Activated CD8-positive, alpha-beta memory T cell treated with anti-CD3 and anti-CD28 coated beads for 4 hours (primary cell): ENCODE results near the gene TMEM82.

Experiments used
- DNase-seq, 2 donors: peaks; one replicate each; pipeline ENCODE4 v3.0.0-alpha.2; 2020; ENCODE audit warnings: low read depth in 2 of 2

Gene TMEM82

DNA sequence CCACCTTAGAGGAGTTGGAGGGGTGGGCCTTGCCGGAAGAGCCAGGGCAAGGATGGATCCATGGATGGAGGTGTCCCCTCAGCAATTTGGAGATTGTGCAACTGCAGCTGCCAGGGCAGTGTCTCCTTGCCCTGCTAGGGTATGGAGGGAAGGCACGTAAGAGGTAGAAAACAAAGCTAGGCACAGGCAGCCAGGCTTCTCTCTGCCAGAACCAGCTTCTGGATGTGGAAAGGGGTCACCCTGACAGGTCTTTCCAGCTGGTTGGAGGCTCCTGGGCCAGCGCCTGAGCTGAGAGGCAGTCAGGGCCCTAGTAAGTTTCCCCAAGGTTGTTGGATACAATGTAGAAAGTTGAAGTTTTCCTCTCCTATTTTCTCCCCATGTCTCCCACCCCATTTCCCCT is 21.4 kb upstream of the TMEM82 start:
- no peak for DNase-seq

- DNase-seq: no peak
These were observed 19.9 kb upstream of the TMEM82 start for GRCh38 chr1:15722411-15722810.

- DNase-seq: no peak
These were observed 19.3 kb upstream of the TMEM82 start for GRCh38 chr1:15722836-15723532.

DNA sequence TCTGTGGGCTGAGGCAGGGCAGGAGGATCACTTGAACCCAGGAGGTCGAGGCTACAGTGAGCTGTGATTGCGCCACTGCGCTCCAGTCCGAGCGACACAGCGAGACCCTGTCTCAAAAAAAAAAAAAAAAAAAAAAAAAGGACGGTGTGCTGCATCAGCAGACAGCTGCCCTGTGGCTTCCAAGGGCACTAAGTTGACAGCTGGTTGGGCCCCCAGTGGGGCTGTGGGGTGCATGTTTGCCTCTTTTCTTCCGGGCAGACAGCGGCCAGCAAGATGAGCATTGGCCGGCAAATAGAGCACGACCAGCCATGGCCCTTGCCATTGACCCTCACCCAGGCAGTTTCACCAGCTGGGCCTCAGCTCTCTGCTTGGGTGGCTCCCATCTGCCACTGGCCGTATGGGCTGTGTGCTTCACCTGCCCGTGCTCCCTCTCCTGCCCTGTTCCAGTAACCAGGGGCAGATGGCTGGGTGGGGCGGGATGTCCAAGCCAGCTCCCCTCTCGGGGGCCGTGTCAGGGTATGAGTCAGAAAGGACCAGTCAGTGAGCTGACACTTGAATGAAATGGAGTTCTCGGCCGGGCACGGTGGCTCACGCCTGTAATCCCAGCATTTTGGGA is 18.6 kb upstream of the TMEM82 start:
- DNase-seq: no peak

DNA sequence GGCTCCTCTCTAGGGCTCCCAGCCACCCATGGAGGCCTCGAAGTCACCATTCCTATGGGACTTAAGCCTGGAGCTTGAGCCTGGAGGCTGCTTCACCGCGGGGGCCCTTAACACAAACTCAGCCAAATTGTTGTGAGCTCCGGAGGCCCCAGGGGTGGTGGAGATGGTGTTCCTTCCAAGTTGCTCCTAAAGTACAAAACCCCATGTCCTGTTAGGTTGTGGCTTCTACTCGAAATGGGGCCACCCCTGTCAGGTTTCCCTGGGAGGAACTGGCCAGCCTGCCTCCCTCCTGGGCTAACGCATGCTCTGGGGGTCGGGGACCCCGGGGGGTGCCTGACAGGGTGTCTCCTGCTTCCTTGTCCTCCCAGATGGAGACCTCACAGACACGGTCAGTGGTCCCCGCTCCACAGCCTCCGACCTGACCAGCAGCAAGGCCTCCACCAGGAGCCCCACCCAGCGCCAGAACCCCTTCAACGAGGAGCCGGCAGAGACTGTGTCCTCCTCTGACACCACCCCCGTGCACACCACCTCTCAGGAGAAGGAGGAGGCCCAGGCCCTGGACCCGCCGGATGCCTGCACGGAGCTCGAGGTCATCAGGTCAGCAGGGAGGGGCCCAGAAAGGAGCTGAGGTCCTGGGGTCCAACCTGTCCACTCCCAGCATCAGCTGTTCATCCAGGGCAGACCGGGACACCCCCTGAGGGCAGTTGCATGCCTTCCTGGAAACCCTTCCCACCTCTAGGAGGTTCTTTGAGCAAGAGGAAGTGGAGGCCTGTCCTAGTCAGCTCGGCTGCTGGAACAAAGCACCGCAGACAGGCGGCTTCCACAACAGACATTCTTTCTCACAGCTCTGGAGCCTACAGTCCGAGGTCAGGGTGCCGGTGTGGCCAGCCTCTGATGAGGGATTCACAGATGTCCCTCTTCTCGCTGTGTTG is 17.1 kb upstream of the TMEM82 start:
- no peak for DNase-seq

DNA sequence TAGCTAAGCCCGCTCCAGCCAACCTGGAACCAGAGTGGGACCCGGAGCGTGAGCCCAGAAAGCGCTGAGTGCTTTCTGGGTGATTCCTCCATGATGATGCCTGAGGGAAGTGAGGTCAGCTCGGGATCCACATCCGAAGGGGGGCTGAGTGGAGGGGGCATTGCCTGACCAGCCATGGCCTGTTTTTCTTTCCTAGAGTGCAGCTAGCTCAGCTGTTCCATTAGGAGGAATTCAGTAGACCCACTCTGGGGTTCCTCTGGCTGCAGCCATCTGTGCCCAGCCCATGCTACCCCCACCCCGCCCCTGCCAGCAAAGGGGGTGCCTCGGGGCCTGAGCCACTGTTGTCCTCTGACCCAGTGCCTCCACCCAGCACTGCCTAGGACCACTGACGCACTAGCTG is 15.8 kb upstream of the TMEM82 start:
- DNase-seq: no peak

DNA sequence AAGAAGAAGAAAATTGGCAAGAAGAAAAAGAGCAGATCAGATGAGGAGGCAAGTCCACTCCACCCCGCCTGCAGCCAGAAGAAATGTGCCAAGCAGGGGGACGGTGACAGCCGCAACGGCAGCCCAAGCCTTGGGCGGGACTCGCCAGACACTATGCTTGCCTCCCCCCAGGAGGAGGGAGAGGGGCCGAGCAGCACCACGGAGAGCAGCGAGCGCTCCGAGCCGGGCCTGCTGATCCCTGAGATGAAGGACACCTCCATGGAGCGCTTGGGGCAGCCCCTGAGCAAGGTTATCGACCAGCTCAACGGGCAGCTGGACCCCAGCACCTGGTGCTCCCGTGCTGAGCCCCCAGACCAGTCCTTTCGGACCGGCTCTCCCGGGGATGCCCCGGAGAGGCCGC is 15.3 kb upstream of the TMEM82 start:
- no peak for DNase-seq

DNA sequence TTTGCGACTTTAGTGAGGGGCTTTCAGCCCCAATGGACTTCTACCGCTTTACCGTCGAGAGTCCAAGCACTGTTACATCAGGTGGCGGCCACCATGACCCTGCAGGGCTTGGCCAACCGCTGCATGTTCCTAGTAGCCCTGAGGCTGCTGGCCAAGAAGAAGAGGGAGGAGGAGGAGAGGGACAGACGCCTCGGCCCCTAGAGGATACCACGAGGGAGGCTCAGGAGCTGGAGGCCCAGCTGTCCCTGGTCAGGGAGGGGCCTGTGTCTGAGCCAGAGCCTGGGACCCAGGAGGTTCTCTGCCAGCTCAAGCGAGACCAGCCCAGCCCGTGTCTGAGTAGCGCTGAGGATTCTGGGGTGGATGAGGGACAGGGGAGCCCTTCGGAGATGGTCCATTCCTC is 14.9 kb upstream of the TMEM82 start:
- no peak for DNase-seq

- DNase-seq: no peak
These were observed 14.3 kb upstream of the TMEM82 start for GRCh38 chr1:15727866-15728534.

GRCh38 chr1:15728937-15729657 is 13.2 kb upstream of the TMEM82 start:
- DNase-seq: no peak

GRCh38 chr1:15730423-15730822 is 11.9 kb upstream of the TMEM82 start:
- no peak for DNase-seq

DNA sequence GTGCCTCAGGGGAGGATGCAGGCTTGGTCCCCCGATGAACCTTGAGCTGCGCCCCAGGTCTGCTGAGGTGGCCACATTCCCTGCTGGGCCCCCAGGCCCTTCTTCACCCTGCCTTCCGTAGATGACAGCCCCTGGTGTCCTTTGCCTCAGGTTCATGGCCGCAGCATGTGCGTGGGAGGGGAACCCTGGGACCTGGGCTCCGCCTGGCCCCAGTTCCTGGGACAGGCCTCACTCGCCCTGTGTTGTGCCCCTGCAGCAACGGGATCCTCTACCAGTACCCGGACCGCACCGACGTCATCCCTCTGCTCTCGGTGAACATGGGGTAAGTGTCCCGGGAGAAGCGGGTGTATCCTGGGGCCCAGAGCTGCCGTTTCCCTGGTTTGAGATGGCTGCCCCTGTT is 11.4 kb upstream of the TMEM82 start:
- no peak for DNase-seq

GRCh38 chr1:15731735-15732685 is 10.3 kb upstream of the TMEM82 start:
- DNase-seq: no peak

- DNase-seq: no peak
These were observed 9.6 kb upstream of the TMEM82 start for GRCh38 chr1:15732686-15733081.

- DNase-seq: no peak
These were observed 9.0 kb upstream of the TMEM82 start for GRCh38 chr1:15733218-15733725.

DNA sequence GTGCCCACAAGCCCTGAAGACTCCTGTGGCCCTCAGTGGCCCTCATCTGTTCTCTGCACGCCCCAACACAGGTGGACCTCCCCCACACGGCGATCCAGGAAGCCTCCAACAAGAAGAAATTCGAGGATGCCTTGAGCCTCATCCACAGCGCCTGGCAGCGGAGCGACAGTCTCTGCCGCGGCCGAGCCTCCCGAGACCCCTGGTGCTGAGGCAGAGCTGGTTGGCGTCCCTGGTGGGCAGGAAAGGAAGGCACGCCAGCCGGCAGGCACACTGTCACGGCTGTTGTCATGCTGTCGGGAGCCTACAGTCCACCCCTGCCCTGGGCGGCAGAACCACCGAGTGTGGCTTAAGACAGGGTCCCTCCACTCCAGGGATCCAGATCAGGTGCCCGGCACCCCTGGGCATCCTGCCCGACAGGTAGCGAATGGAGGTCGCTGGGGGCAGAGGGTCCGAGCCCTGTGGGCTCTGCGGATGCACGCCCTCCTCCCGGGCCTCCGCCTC is 8.5 kb upstream of the TMEM82 start:
- no peak for DNase-seq

DNA sequence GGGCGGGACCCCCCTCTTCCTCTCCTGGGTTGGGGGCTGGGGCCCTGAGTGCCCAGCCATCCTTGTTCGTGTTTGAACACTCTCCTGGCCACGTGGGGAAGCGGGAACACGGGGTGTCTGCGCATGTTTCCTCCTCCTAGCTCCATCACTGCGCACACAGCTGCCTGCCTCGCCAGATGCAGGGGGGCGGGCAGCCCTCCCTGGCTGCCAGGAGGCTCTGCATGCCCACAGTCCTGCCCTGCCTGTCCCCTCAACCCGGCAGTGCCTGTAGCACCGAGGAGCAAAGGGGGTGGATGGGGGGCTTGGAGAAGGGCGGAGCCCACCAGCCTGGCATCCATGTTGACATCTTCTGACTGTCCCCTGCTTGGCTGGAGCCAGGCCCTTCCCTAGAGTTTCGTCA is 8.0 kb upstream of the TMEM82 start:
- DNase-seq: no peak

DNA sequence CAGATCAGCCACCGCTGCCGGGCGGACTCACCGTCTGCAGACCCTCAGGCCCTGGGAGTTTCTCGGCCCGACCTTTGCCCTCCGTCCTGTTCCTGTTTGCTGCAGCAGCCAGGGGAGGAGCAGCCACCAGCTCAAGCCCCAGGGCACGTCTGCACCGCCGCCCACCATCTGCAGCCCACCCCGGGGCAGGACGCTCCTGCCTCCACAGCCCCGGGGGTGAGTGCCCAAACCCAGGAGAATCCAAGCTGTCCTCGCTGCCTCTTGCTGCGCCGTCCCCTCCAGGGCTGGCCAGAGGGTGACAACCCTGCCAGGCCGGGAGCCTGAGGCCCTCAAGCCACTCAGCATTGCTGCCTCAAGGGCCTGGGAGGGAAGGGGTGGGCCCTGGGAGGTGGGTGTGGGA is 7.4 kb upstream of the TMEM82 start:
- no peak for DNase-seq

DNA sequence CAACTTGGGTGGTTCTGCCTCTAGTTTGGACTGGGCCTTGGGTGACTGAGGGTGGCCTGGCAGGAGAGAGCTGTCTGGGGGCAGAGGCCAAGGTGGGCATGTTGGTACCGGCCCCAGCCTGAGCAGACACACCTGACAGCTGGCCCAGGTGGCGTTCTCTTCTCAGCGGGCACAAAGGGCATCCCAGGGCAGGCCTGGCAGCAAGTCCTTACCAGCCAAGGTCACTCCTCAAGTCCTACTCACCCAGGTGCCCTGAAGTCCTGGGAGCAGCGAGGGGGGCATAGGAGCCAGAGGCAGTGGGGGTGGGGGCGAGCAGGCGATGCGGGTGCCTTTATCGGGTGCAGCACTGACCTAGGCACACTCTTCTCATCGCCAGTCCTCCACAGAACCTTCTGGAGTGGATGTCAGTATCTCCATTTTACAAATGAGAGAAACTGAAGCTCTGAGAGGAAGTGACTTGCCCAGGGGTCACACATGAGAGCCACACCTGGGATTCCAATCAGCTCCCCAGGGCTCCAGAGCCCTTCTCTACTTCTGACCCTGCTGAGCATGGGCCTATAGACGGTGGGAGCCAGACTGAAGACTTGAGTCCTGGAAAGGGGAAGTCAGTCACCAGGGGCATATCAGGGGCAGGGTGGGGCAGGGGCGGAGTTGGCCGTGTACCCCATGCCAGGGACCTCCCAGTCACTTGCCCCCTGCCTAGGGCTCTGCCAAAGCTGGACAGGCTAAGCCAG is 6.8 kb upstream of the TMEM82 start:
- DNase-seq: no peak
